GM03348 (cell line): ENCODE data around the gene CLIC1.

ENCODE experiments used
- DNase-seq: peaks from one replicate; pipeline ENCODE4 v3.0.0; 2012; ENCODE audit warnings: low spot score

The CLIC1 gene

GRCh38 chr6:31701666-31702404 lies 34.5 kb downstream of the CLIC1 start:
- peak; percentile 42 for DNase-seq

- no peak for DNase-seq
Measured at GRCh38 chr6:31700740-31701401, 35.5 kb downstream of the CLIC1 start.

- no peak for DNase-seq
Measured at GRCh38 chr6:31697555-31697954, 38.8 kb downstream of the CLIC1 start.

GRCh38 chr6:31693535-31693934 lies 42.8 kb downstream of the CLIC1 start:
- DNase-seq = no peak

GRCh38 chr6:31692886-31693285 lies 43.4 kb downstream of the CLIC1 start:
- DNase-seq = no peak

DNA sequence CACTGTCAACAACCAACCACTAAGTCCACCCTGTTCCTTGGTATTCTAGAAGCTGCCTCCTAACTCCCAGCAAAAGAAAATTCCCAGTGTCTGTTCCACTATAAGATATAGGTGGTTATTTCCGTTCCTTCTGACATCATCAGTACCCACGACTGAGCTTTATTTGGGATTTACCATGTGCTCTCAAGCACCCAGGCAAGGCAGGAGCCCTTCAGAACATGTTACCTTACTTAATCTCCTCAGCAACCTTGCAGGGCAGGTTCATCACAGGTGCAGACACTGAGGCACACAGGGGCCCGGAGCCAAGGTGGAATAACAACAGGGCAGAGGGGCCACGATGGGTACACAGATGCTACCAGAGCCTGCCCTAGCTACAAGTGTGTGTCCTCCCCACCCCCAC lies 44.0 kb downstream of the CLIC1 start:
- DNase-seq = no peak

DNA sequence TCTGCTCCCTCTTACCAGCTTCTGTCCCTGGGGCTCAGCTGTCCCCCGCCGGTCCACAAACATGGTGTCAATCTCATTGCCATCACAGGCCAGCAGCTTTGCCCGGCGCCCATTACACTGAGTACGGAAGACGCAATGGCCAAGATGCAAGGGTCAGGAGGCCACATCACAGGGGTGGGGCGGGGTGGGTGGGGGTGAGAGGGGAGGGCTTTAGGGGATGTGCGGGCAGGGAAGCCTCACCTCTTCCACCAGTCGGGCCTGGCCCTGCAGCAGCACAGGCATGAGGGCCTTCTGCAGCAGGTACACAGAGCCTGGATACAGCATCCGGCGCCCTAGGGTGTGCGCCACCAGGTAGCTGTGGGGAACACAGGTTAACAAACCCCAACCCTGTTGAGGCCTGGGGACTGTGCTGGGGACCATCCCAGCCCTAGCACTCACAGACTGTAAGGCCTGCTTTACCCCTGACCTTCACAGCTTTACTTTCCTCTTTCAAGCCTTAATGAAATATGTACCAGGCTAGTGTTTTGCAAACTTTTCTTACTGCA lies 44.7 kb downstream of the CLIC1 start:
- no peak for DNase-seq

DNA sequence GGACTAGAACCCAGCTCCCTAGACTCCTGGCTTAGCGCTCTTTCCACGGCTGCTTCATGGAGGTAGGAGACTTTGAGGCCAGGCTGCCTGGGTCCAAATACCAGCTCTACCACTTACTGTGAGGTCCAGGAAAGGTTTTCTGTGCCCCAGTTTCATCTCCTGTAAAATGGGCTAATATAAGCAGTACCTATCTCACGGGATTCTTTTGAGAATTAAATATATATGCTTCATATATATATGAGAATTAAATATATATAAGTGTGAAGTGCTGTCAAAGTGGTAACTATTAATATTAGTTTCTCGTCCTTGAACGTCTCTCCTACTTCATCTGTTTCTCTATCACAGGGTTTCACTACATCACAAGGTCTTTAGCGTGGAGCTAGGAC lies 45.3 kb downstream of the CLIC1 start:
- no peak for DNase-seq

DNA sequence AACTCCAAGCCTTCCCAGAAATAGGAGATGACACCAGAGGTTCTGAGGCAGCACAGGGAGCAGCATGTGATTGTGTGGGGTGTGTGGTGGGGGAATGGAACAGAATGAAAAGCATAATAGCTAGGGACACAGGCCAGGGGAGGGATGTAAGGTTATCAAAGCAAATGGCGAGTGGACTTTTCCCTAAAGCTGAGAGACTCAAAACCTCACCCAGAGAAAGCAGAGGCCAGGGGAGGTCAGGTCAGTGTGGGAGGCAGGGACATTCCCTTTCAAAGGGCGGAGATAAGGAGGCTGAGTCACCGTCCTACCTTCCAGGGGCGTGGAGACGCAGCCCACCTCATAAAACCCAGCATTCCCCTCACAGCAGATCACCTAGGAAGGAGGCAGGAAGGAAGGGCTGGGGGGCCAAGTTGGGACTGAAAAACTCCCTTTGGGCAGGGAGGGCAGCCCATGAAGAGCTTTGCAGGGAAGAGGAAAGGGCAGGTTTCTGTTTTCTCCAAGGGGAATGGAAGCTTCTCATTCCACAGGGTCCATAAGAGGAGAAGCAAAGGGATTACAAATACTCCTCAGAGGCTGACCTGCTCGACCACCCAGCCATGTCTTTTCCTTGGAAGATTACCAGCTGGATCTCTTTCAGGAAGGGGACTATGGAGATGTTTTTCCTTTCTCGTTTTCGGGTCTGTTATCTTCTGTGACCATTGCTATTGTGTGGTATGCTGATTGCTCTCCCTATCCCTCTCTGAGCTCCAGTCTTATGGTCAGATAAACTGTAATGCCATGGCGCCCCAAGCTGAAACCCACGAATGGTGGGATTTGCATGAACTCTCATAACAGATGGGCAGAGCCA lies 45.9 kb downstream of the CLIC1 start:
- no peak for DNase-seq

GRCh38 chr6:31689249-31690110 lies 46.9 kb downstream of the CLIC1 start:
- peak; percentile 21 for DNase-seq

GRCh38 chr6:31687860-31688693 lies 48.3 kb downstream of the CLIC1 start:
- no peak for DNase-seq

- DNase-seq = no peak
Measured at GRCh38 chr6:31687321-31687720, 49.0 kb downstream of the CLIC1 start.

DNA sequence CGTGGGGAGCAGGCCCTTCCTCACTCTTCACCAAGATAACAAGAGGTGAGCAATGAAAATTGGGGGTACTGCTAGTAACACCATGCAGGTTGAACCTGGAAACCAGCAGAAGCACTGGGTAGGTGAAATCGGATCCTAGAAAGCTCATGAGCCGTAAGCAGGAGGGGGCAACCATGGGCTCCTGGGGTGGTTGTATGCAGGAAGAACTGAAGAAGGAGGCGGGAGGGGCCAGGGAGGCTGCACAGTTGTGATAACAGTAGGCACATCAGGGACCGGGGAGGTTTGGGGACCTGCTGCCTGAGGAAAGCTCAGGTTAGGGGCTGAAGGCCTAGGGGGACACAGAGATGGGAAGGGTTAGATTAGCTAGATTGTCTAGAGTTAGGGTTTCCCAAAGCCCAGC lies 49.8 kb downstream of the CLIC1 start:
- DNase-seq = no peak

DNA sequence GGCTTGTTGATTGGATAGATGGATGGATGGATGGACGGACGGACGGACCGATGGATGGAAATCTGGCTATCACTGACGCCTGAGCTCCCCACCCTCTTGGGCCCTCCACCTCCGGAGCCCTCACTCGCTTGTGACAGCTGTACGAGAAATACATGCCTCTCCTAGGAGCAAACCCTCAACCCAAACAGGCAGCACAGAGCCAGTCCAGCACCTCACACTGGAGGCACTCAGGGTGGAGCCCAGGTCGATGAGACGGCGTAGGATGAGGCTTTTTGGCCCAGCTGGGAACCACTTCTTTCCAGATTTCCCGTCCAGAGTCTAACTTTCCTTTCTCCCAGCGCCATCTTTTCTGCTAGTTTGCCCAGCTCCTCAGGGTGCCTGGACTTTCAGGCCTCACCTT lies 52.7 kb downstream of the CLIC1 start:
- DNase-seq = no peak

- DNase-seq = peak; percentile 80
Measured at GRCh38 chr6:31681135-31681671, 55.1 kb downstream of the CLIC1 start.
